GM23248 (cell line): ENCODE data around the gene PRSS2. TPM values are rescaled to one million over a fixed set of nuclear protein-coding genes. Genes with fewer than 3 reads are reported as not detected.

Source experiments
- DNase-seq: peaks from one replicate; pipeline ENCODE4 v3.0.0-alpha.2; 2015
- H2AFZ ChIP-seq: fragments of 200-600 bp; sonication (generic); 2 replicates; pipeline ENCODE4 v1.6.1; 2016; ENCODE audit warnings: antibody characterized with exemption
- H3F3A ChIP-seq: fragments of 200-600 bp; sonication (generic); 2 replicates; pipeline ENCODE4 v1.6.1; 2016; ENCODE audit warnings: mild to moderate bottlenecking, antibody characterized with exemption, mixed run types; ENCODE audit not compliant: insufficient read depth
- H3K27ac ChIP-seq: fragments of 200-600 bp; sonication (generic); 2 replicates; pipeline ENCODE4 v1.5.1; 2016; ENCODE audit warnings: mild to moderate bottlenecking
- H3K27me3 ChIP-seq: fragments of 200-600 bp; sonication (generic); replicated peaks from 2 replicates; pipeline ENCODE4 v1.6.1; 2016; ENCODE audit warnings: mild to moderate bottlenecking; ENCODE audit not compliant: insufficient read depth
- H3K36me3 ChIP-seq: fragments of 200-600 bp; sonication (generic); 2 replicates; pipeline ENCODE4 v1.6.1; 2016; ENCODE audit warnings: low read depth, mild to moderate bottlenecking
- H3K4me1 ChIP-seq: fragments of 200-600 bp; sonication (generic); 2 replicates; pipeline ENCODE4 v1.6.1; 2016; ENCODE audit warnings: mild to moderate bottlenecking; ENCODE audit not compliant: insufficient read depth
- H3K4me2 ChIP-seq: fragments of 200-600 bp; sonication (generic); one replicate; pipeline ENCODE4 v1.6.1; 2016; ENCODE audit warnings: mild to moderate bottlenecking; ENCODE audit not compliant: unreplicated experiment
- H3K4me3 ChIP-seq: fragments of 200-600 bp; sonication (generic); 2 replicates; pipeline ENCODE4 v1.5.1; 2016; ENCODE audit warnings: mild to moderate bottlenecking
- H3K79me2 ChIP-seq: fragments of 200-600 bp; sonication (generic); 2 replicates; pipeline ENCODE4 v1.6.1; 2016; ENCODE audit warnings: mild to moderate bottlenecking; ENCODE audit not compliant: insufficient read depth
- H3K9ac ChIP-seq: fragments of 200-600 bp; sonication (generic); 2 replicates; pipeline ENCODE4 v1.6.1; 2016; ENCODE audit warnings: mild to moderate bottlenecking
- H3K9me2 ChIP-seq: fragments of 200-600 bp; sonication (generic); 2 replicates; pipeline ENCODE4 v1.6.1; 2016; ENCODE audit warnings: mixed run types, mild to moderate bottlenecking, moderate library complexity; ENCODE audit not compliant: insufficient read depth
- H3K9me3 ChIP-seq: fragments of 200-600 bp; sonication (generic); one replicate; pipeline ENCODE4 v1.6.1; 2017; ENCODE audit warnings: low read depth
- H4K20me1 ChIP-seq: fragments of 200-600 bp; sonication (generic); 2 replicates; pipeline ENCODE4 v1.6.0; 2016; ENCODE audit not compliant: insufficient read depth
- EZH2 ChIP-seq: fragments of 200-600 bp; sonication (generic); IDR thresholded peaks from 2 replicates; pipeline ENCODE4 v1.6.1; 2018; ENCODE audit warnings: antibody characterized with exemption, mild to moderate bottlenecking; ENCODE audit not compliant: insufficient read depth, poor library complexity, severe bottlenecking
- EZH2phosphoT487 ChIP-seq: fragments of 200-600 bp; sonication (generic); IDR thresholded peaks from 2 replicates; pipeline ENCODE4 v1.6.1; 2018; ENCODE audit warnings: antibody characterized with exemption, moderate library complexity, mild to moderate bottlenecking, low read depth; ENCODE audit not compliant: insufficient read depth
- WGBS, 2 experiments: methylation state at CpG; one replicate each; pipeline ENCODE4 v1.1.6; 2015 to 2017; ENCODE audit warnings: low lambda C conversion rate in 2 of 2, low coverage in 1 of 2; ENCODE audit errors: missing lambda C conversion rate in 2 of 2; 5-methylcytosine and 5-hydroxymethylcytosine counted together
- in situ Hi-C: fragments of 300-500 bp; cut with MboI; formaldehyde crosslinking; loops from 2 replicates; pipeline ENCODE4 v1.15.0; 2020
- polyA plus RNA-seq: library from polyadenylated mRNA; unstranded; fragments of >200 nt; fragmentation: Nextera tagmentation; extraction: Ambion mirVana; gene quantifications from 2 replicates; pipeline ENCODE4 v1.2.1, GENCODE V29; 2016
- small RNA-seq: library from RNA; depleted of rRNA; stranded (forward); fragments of <200 nt; gene quantifications from one replicate; pipeline ENCODE3, GENCODE V24; 2014; ENCODE audit warnings: low read depth, low replicate concordance
- total RNA-seq: library from RNA; depleted of rRNA; stranded (reverse); fragments of >200 nt; shearing (Covaris generic); gene quantifications from 2 replicates; pipeline ENCODE4 v1.2.3, GENCODE V29; 2014; rRNA removed

The PRSS2 gene
- total and polyA plus RNA-seq, 2 experiments from 2014 or later, result not detected

- H3K4me3 ChIP-seq, result no peak overlapping the region
- 13 to 30% methylated on average over 3 of the region's 3 CpGs for WGBS, 2 experiments
- peaks cover 47% of the 10 kb centered on the region for H3K27me3 ChIP-seq
- H2AFZ ChIP-seq, result no peak overlapping the region
- peaks cover 5% of the 10 kb centered on the region; the same call in 1 of the 2 replicates for H3F3A ChIP-seq
- no peak overlapping the region for H3K9ac ChIP-seq
- in situ Hi-C loops, result no loop called here
- H3K36me3 ChIP-seq, result no peaks in the 10 kb centered on the region
- no peak for TF ChIP-seq EZH2
- no peak for TF ChIP-seq EZH2phosphoT487
- H3K4me2 ChIP-seq, result no peak overlapping the region
- no peaks in the 10 kb centered on the region for H3K9me2 ChIP-seq
- no peaks in the 10 kb centered on the region for H3K79me2 ChIP-seq
- H3K9me3 ChIP-seq, result no peaks in the 10 kb centered on the region
- H3K27ac ChIP-seq, result no peak overlapping the region
- DNase-seq, result no peak
- H3K4me1 ChIP-seq, result peaks cover 9% of the 10 kb centered on the region
- H4K20me1 ChIP-seq, result no peaks in the 10 kb centered on the region
These were observed 44.4 kb downstream of the PRSS2 start for GRCh38 chr7:142815134-142815533.

DNA sequence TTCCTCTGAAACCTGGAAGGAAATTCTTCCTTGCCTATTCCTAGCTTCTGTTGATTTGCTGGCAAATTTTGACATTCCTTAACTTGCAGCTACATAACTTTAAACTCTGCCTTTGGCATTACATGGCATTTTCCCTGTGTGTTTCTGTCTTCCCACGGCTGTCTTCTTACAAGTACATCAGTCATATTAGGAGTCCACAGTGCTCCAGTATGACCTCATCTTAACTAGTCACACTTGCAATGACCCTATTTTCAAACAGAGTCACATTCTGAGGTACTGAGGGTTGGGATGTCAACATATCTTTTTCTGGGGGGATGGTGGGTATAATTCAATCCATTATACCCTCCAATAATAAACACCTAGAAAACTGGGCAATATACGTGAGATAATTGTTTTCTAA is 46.7 kb downstream of the PRSS2 start:
- H4K20me1 ChIP-seq, result no peaks in the 10 kb centered on the region
- H3K27me3 ChIP-seq, result peaks cover 58% of the 10 kb centered on the region
- H3K9ac ChIP-seq, result no peak overlapping the region
- 19 to 26% methylated on average over 2 of the region's 2 CpGs for WGBS, 2 experiments
- no peak overlapping the region for H3K4me2 ChIP-seq
- H3K4me1 ChIP-seq, result peaks cover 7% of the 10 kb centered on the region
- no peak overlapping the region for H2AFZ ChIP-seq
- no peaks in the 10 kb centered on the region for H3K9me3 ChIP-seq
- TF ChIP-seq EZH2phosphoT487 (no peak), EZH2 (no peak)
- in situ Hi-C loops, result no loop called here
- H3F3A ChIP-seq, result peaks cover 5% of the 10 kb centered on the region; the same call in 1 of the 2 replicates
- H3K4me3 ChIP-seq, result no peak overlapping the region
- no peaks in the 10 kb centered on the region for H3K9me2 ChIP-seq
- H3K79me2 ChIP-seq, result no peaks in the 10 kb centered on the region
- no peak overlapping the region for H3K27ac ChIP-seq
- H3K36me3 ChIP-seq, result no peaks in the 10 kb centered on the region
- no peak for DNase-seq

DNA sequence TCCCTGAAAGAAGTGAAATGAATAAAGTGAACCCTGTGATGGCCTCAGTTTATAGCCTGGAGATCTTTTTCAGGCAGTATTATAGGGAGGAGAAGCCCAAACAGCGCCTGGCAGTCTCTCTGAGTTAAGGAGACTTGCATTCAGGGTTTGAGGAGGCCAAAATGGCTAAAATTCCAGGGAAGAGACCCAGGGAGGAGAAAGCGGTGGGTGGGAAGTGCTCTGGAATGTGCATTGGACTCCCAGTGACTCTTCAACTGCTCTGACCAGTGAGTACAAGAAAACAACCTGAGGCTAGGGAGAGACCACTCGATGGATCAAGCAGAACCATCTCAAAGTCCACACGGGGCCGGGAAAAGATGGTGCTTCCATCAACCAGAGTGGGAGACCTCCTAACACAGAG is 48.8 kb downstream of the PRSS2 start:
- peaks cover 54% of the 10 kb centered on the region for H3K27me3 ChIP-seq
- no peak overlapping the region for H3K27ac ChIP-seq
- no peaks in the 10 kb centered on the region for H3F3A ChIP-seq
- H3K9ac ChIP-seq, result no peak overlapping the region
- H3K9me3 ChIP-seq, result no peaks in the 10 kb centered on the region
- no peaks in the 10 kb centered on the region for H3K79me2 ChIP-seq
- no peaks in the 10 kb centered on the region for H4K20me1 ChIP-seq
- 41 to 48% methylated on average over 5 of the region's 5 CpGs for WGBS, 2 experiments
- no peaks in the 10 kb centered on the region for H3K9me2 ChIP-seq
- H3K4me1 ChIP-seq, result no peaks in the 10 kb centered on the region
- in situ Hi-C loops, result no loop called here
- H3K4me2 ChIP-seq, result no peak overlapping the region
- no peak overlapping the region for H2AFZ ChIP-seq
- no peaks in the 10 kb centered on the region for H3K36me3 ChIP-seq
- TF ChIP-seq EZH2 (no peak), EZH2phosphoT487 (no peak)
- no peak for DNase-seq
- no peak overlapping the region for H3K4me3 ChIP-seq

GRCh38 chr7:142822714-142823113 is 51.9 kb downstream of the PRSS2 start:
- H3F3A ChIP-seq, result no peaks in the 10 kb centered on the region
- no peak overlapping the region for H3K9ac ChIP-seq
- H3K79me2 ChIP-seq, result no peaks in the 10 kb centered on the region
- peaks cover 35% of the 10 kb centered on the region for H3K27me3 ChIP-seq
- H3K27ac ChIP-seq, result no peak overlapping the region
- no peak overlapping the region for H3K4me3 ChIP-seq
- no peaks in the 10 kb centered on the region for H3K4me1 ChIP-seq
- DNase-seq, result no peak
- in situ Hi-C loops, result no loop called here
- H3K9me2 ChIP-seq, result no peaks in the 10 kb centered on the region
- TF ChIP-seq EZH2, result no peak
- no peak for TF ChIP-seq EZH2phosphoT487
- H3K4me2 ChIP-seq, result no peak overlapping the region
- no peak overlapping the region for H2AFZ ChIP-seq
- H3K36me3 ChIP-seq, result no peaks in the 10 kb centered on the region
- WGBS, 2 experiments, result 0% methylated on average over 1 of the region's 1 CpG
- no peaks in the 10 kb centered on the region for H4K20me1 ChIP-seq
- no peaks in the 10 kb centered on the region for H3K9me3 ChIP-seq

Small RNAs within 50 kb of the gene (small RNA-seq; reads per million reads assigned to genes)
- gene TRBD1 (not detected), gene TRBJ1-1 (not detected), gene TRBJ1-2 (not detected), gene TRBJ1-3 (not detected), gene TRBJ1-4 (not detected), gene TRBJ1-5 (not detected), gene TRBJ1-6 (not detected), gene TRBJ2-1 (not detected), gene TRBJ2-2 (not detected), gene TRBJ2-2P (not detected), gene TRBJ2-3 (not detected), gene TRBJ2-4 (not detected), gene TRBJ2-5 (not detected), gene TRBJ2-6 (not detected), gene TRBJ2-7 (not detected)

Other genes with a start within 250 kb of the PRSS2 start
- not detected in 2 replicates for gene PRSS1, start 21.5 kb upstream of the PRSS2 start, total RNA-seq
- gene PRSS1, start 21.5 kb upstream of the PRSS2 start, polyA plus RNA-seq, result not detected in 2 replicates
- gene EPHB6, start 84.1 kb downstream of the PRSS2 start, total RNA-seq, result 0.11 and 0.13 TPM in 2 replicates
- gene EPHB6, start 84.1 kb downstream of the PRSS2 start, polyA plus RNA-seq, result 0.98 and 1.2 TPM in 2 replicates
- not detected in 2 replicates for gene TRPV6, start 114.8 kb downstream of the PRSS2 start, total RNA-seq
- not detected in 2 replicates for gene TRPV6, start 114.8 kb downstream of the PRSS2 start, polyA plus RNA-seq
- not detected in 2 replicates for gene TRPV5, start 162.8 kb downstream of the PRSS2 start, total RNA-seq
- not detected in 2 replicates for gene TRPV5, start 162.8 kb downstream of the PRSS2 start, polyA plus RNA-seq
- gene LLCFC1, start 168.5 kb downstream of the PRSS2 start, total RNA-seq, result not detected in 2 replicates
- not detected in 2 replicates for gene LLCFC1, start 168.5 kb downstream of the PRSS2 start, polyA plus RNA-seq
- not detected in 2 replicates for gene KEL, start 191.4 kb downstream of the PRSS2 start, total RNA-seq
- not detected in 2 replicates for gene KEL, start 191.4 kb downstream of the PRSS2 start, polyA plus RNA-seq